ENCODE measurements around the gene SLIT3.

Gene SLIT3

GRCh38 chr5:169088028-169088725 lies 212.8 kb downstream of the SLIT3 start:
- TF ChIP-seq GABPA (IDR thresholded peaks at IDR 0.05; ENCODE audit: low read depth) (no peak), CTCF (IDR thresholded peaks at IDR 0.05; ENCODE audit: insufficient read depth, low read length) (no peak), POLR2AphosphoS5 (IDR thresholded peaks at IDR 0.05; ENCODE audit: low read depth) (no peak), REST (IDR thresholded peaks at IDR 0.05; ENCODE audit: insufficient replicate concordance, low read depth) (no peak), SPI1 (IDR thresholded peaks at IDR 0.05; ENCODE audit: borderline replicate concordance, low read depth) (no peak)
- no peak overlapping the region for H3K4me3 ChIP-seq (replicated peaks; ENCODE audit: insufficient read depth, low read length)

GRCh38 chr5:169085636-169086035 lies 215.3 kb downstream of the SLIT3 start:
- Histone ChIP-seq H3K27ac (replicated peaks) (no peak overlapping the region), H3K27me3 (ENCODE audit: insufficient read depth, poor library complexity, severe bottlenecking) (no peaks in the 10 kb centered on the region), H3K4me3 (replicated peaks; ENCODE audit: insufficient read depth, low read length) (no peak overlapping the region)
- TF ChIP-seq GABPA (IDR thresholded peaks at IDR 0.05; ENCODE audit: low read depth) (no peak), REST (IDR thresholded peaks at IDR 0.05; ENCODE audit: insufficient replicate concordance, low read depth) (no peak), POLR2AphosphoS5 (IDR thresholded peaks at IDR 0.05; ENCODE audit: low read depth) (no peak), SPI1 (IDR thresholded peaks at IDR 0.05; ENCODE audit: borderline replicate concordance, low read depth) (no peak), CTCF (IDR thresholded peaks at IDR 0.05; ENCODE audit: insufficient read depth, low read length) (no peak)
- no peak for DNase-seq (ENCODE audit: low read depth in 1 of 2, low spot score in 1 of 2)

More at GRCh38 chr5:169088028-169088725, 212.8 kb downstream of the SLIT3 start:
- Histone ChIP-seq H3K27me3 (ENCODE audit: insufficient read depth, poor library complexity, severe bottlenecking) (no peaks in the 10 kb centered on the region), H3K27ac (replicated peaks) (no peak overlapping the region)
- DNase-seq (ENCODE audit: low read depth in 1 of 2, low spot score in 1 of 2): no peak

- no peaks in the 10 kb centered on the region for H3K27me3 ChIP-seq (ENCODE audit: insufficient read depth, poor library complexity, severe bottlenecking)
- TF ChIP-seq GABPA (IDR thresholded peaks at IDR 0.05; ENCODE audit: low read depth): no peak
- H3K27ac ChIP-seq (replicated peaks): no peak overlapping the region
- no peak overlapping the region for H3K4me3 ChIP-seq (replicated peaks; ENCODE audit: insufficient read depth, low read length)
- no peak for DNase-seq (ENCODE audit: low read depth in 1 of 2, low spot score in 1 of 2)
Measured at GRCh38 chr5:169085212-169085611, 215.7 kb downstream of the SLIT3 start.

DNA sequence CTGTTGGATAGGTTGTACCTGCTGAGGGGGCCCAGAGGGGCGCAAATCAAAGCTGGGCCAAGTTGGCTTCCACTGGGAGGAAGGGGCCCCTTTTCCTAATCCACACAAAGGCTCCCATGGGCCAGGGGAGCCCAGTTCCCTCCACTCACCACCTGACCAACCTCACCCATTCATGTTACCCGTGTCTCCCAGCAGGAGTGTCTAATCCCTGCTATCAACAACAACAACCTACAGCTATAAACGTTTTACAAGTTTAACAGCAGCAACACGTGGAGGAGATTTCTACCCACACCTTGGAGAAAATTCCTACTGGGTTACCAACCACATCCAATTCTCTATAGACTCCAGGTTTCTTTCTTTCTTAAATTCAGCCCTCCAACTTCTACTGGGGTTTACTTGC lies 216.2 kb downstream of the SLIT3 start:
- TF ChIP-seq POLR2AphosphoS5 (IDR thresholded peaks at IDR 0.05; ENCODE audit: low read depth) (no peak), CTCF (IDR thresholded peaks at IDR 0.05; ENCODE audit: insufficient read depth, low read length) (no peak), SPI1 (IDR thresholded peaks at IDR 0.05; ENCODE audit: borderline replicate concordance, low read depth) (no peak), REST (IDR thresholded peaks at IDR 0.05; ENCODE audit: insufficient replicate concordance, low read depth) (no peak), GABPA (IDR thresholded peaks at IDR 0.05; ENCODE audit: low read depth) (no peak)
- DNase-seq (ENCODE audit: low read depth in 1 of 2, low spot score in 1 of 2): no peak
- H3K4me3 ChIP-seq (replicated peaks; ENCODE audit: insufficient read depth, low read length): no peak overlapping the region
- H3K27ac ChIP-seq (replicated peaks): no peak overlapping the region
- H3K27me3 ChIP-seq (ENCODE audit: insufficient read depth, poor library complexity, severe bottlenecking): no peaks in the 10 kb centered on the region
